ENCODE measurements around the gene PPP1R3G. TPM values are rescaled to one million over a fixed set of nuclear protein-coding genes. Genes with fewer than 3 reads are reported as not detected.

The PPP1R3G gene
- total and polyA plus RNA-seq, 12 donors, result 3.8 to 12.2 (median 8.0) TPM

DNA sequence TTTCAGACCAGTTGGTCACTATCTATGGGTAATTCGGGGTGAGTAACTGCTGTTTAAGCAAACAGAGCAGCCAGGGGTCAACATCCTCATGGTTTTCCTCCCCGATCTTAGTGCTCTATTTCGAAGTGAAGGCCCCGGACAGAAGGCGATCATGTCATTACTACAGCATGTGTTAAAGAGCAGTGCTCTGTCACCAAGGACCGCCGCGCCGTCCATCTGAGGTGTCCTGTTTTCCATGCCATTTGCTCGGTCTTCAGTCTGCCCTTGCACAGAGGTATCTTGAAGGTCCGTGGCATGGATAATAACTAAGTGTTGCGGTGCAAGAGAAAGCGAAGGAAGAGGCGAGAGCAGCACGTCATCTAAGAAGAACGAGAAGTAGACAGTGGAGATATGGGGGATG lies 25.1 kb downstream of the PPP1R3G start:
- H3K36me3 ChIP-seq, result peaks cover 0 to 25% (median 0%) of the 10 kb centered on the region in 9 donors
- no peaks in the 10 kb centered on the region for H3K9me3 ChIP-seq
- WGBS, 2 donors, result 89 to 95% methylated on average over 16 of the region's 16 CpGs
- H3K27me3 ChIP-seq, result no peaks in the 10 kb centered on the region
- peaks cover 0 to 33% (median 14%) of the 10 kb centered on the region in 9 donors for H3K4me1 ChIP-seq
- intact Hi-C loops (cut with DNase I), result loop anchor here in 2 of 10 donors (5.0 to 10.0 kb wide), 2 partner anchors 33 to 55 kb away; no protein-coding TSS in a partner anchor
- DNase-seq (no peak), ATAC-seq (no peak)
- no peak overlapping the region for H3K27ac ChIP-seq
- TF ChIP-seq, protein P1, sequence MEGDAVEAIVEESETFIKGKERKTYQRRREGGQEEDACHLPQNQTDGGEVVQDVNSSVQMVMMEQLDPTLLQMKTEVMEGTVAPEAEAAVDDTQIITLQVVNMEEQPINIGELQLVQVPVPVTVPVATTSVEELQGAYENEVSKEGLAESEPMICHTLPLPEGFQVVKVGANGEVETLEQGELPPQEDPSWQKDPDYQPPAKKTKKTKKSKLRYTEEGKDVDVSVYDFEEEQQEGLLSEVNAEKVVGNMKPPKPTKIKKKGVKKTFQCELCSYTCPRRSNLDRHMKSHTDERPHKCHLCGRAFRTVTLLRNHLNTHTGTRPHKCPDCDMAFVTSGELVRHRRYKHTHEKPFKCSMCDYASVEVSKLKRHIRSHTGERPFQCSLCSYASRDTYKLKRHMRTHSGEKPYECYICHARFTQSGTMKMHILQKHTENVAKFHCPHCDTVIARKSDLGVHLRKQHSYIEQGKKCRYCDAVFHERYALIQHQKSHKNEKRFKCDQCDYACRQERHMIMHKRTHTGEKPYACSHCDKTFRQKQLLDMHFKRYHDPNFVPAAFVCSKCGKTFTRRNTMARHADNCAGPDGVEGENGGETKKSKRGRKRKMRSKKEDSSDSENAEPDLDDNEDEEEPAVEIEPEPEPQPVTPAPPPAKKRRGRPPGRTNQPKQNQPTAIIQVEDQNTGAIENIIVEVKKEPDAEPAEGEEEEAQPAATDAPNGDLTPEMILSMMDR (IDR thresholded peaks at IDR 0.05), result no peak
- H3K4me3 ChIP-seq, result no peak overlapping the region

DNA sequence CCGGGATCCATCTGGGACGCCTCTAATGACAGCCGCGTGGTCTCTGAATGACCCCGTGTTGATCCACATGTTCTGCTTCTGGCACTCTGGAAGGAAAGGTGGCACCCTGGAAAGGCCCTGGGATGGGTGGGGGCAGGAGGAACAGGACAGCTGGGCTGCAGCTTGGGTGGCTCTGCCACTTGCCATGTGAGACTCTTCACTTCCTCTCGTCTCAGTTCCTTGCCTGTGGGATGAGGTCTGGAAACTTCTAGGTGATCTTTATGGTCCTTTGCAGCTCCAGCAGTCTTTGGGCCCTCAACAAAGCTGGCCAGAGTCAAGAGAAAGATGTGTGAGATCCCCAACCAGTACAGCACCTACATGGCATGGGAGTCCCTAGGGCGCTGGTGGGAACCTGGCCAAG lies 26.5 kb downstream of the PPP1R3G start:
- no peaks in the 10 kb centered on the region for H3K27me3 ChIP-seq
- ATAC-seq (no peak), DNase-seq (no peak)
- 68 to 76% methylated on average over 7 of the region's 7 CpGs for WGBS, 2 donors
- H3K4me1 ChIP-seq, result peaks cover 0 to 31% (median 14%) of the 10 kb centered on the region in 9 donors
- no peak overlapping the region for H3K27ac ChIP-seq
- intact Hi-C loops (cut with DNase I), result loop anchor here in 2 of 10 donors (5.0 to 10.0 kb wide), 2 partner anchors 34 to 57 kb away; no protein-coding TSS in a partner anchor
- H3K36me3 ChIP-seq, result peaks cover 0 to 25% (median 0%) of the 10 kb centered on the region in 9 donors
- TF ChIP-seq, protein P1 (IDR thresholded peaks at IDR 0.05), result no peak
- no peak overlapping the region for H3K4me3 ChIP-seq
- no peaks in the 10 kb centered on the region for H3K9me3 ChIP-seq

DNA sequence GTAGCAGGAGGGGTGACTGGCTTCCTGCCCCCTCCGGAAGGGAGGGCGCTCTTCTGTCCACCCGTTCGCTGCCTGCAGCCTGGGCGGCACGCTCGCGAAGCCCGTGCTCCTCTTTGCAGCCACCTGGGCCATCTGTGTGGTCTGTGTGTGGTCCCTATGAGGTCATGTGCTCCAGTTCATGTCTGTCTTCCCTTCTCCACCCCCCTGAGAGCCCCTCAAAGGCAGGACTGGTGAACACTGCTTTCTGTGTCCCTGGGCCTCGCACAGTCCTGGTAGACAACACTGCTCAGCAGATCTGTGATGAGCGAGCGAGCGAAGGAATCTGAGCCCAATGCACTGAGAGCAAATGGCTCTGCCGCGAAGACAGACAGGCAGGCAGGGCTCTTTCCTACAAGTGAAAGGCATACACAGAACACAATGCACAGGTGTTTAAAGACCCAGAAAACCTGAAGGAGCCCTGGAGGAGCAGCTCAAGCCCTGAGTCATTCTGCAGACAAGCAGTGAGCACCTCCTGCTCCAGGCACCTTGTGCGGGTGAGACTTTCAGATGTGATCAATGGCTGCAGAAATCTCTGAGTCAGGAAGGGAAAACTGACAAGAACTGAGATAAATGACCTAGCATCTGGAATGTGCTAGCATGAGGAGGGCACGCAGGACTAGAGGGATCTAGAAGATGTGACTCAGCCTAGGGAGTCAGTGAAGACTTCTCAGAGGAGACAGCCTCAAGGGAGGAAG lies 27.1 kb downstream of the PPP1R3G start:
- Histone ChIP-seq H3K36me3 (peaks cover 0 to 25% (median 0%) of the 10 kb centered on the region in 9 donors), H3K4me3 (no peak overlapping the region), H3K9me3 (no peaks in the 10 kb centered on the region), H3K27ac (no peak overlapping the region), H3K27me3 (no peaks in the 10 kb centered on the region), H3K4me1 (peaks cover 0 to 25% (median 8%) of the 10 kb centered on the region in 9 donors)
- ATAC-seq (no peak), DNase-seq (no peak)
- TF ChIP-seq, protein P1 (IDR thresholded peaks at IDR 0.05), result no peak
- intact Hi-C loops (cut with DNase I), result loop anchor here in 2 of 10 donors (5.0 to 10.0 kb wide), 2 partner anchors 35 to 57 kb away; no protein-coding TSS in a partner anchor
- whole genome bisulfite sequencing, 2 donors, result 81 to 89% methylated on average over 17 of the region's 17 CpGs

DNA sequence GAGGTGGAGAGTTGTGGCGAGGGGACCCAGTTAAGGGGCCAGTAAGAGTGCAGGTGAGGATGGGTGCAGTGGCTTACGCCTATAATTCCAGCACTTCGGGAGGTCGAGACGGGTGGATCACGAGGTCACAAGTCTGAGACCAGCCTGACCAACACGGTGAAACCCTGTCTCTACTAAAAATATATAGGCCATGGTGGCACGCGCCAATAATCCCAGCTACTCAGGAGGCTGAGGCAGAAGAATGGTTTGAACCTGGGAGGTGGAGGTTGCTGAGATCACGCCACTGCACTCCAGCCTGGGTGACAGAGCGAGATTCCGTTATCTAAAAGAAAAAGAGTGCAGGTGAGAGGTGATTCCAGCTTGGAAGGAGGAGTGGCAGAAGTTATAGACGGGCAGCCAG lies 28.0 kb downstream of the PPP1R3G start:
- Histone ChIP-seq H3K4me3 (no peak overlapping the region), H3K4me1 (peaks cover 0 to 25% (median 8%) of the 10 kb centered on the region in 9 donors), H3K27me3 (no peaks in the 10 kb centered on the region), H3K9me3 (no peaks in the 10 kb centered on the region), H3K36me3 (peaks cover 0 to 23% (median 0%) of the 10 kb centered on the region in 9 donors), H3K27ac (no peak overlapping the region)
- DNase-seq (no peak), ATAC-seq (no peak)
- TF ChIP-seq, protein P1 (IDR thresholded peaks at IDR 0.05), result no peak
- intact Hi-C loops (cut with DNase I), result loop anchor here in 2 of 10 donors (5.0 to 10.0 kb wide), 2 partner anchors 36 to 58 kb away; no protein-coding TSS in a partner anchor
- 94 to 99% methylated on average over 13 of the region's 13 CpGs for WGBS, 2 donors

Data from heart right ventricle (tissue), 16 donors.